Liver (tissue), 9 donors: ENCODE data around the gene TOMM22. TPM values are rescaled to one million over a fixed set of nuclear protein-coding genes. Genes with fewer than 3 reads are reported as not detected.

Source experiments
- DNase-seq: peaks from one replicate; pipeline ENCODE4 v3.0.0-alpha.2; 2017; ENCODE audit warnings: low spot score
- H3K27ac ChIP-seq, 2 donors: one replicate each; pipeline ENCODE4 v1.7.0; 2013; ENCODE audit warnings: inconsistent platforms in 2 of 2, low read length in 2 of 2, control low read depth in 1 of 2, low read depth in 1 of 2, mild to moderate bottlenecking in 1 of 2
- H3K27me3 ChIP-seq, 4 donors: one replicate each; pipeline versions ENCODE4 v1.6.1 to v1.7.0; 2013; ENCODE audit warnings: low read length in 3 of 4, inconsistent platforms in 1 of 4, mild to moderate bottlenecking in 1 of 4, moderate library complexity in 1 of 4; ENCODE audit not compliant: control insufficient read depth in 4 of 4, insufficient read depth in 4 of 4
- H3K36me3 ChIP-seq, 4 donors: one replicate each; pipeline versions ENCODE4 v1.6.1 to v1.7.0; 2013; ENCODE audit warnings: low read length in 3 of 4, mild to moderate bottlenecking in 3 of 4, low read depth in 1 of 4, moderate library complexity in 1 of 4; ENCODE audit not compliant: control insufficient read depth in 4 of 4, insufficient read depth in 3 of 4
- H3K4me1 ChIP-seq, 4 donors: one replicate each; pipeline versions ENCODE4 v1.6.1 to v1.7.0; 2013; ENCODE audit warnings: low read length in 3 of 4, mild to moderate bottlenecking in 3 of 4, moderate library complexity in 1 of 4; ENCODE audit not compliant: control insufficient read depth in 4 of 4, insufficient read depth in 4 of 4
- H3K4me3 ChIP-seq, 3 donors: one replicate each; pipeline versions ENCODE4 v1.6.1 to v1.7.0; 2013; ENCODE audit warnings: low read length in 3 of 3, control low read depth in 1 of 3, low read depth in 1 of 3, mild to moderate bottlenecking in 1 of 3
- H3K9ac ChIP-seq, 2 donors: one replicate each; pipeline ENCODE4 v1.7.0; 2013; ENCODE audit warnings: low read length in 2 of 2, mild to moderate bottlenecking in 2 of 2, moderate library complexity in 2 of 2, control low read depth in 1 of 2, low read depth in 1 of 2
- H3K9me3 ChIP-seq, 4 donors: one replicate each; pipeline versions ENCODE4 v1.6.1 to v1.7.0; 2013; ENCODE audit warnings: low read length in 3 of 4; ENCODE audit not compliant: control insufficient read depth in 4 of 4
- EGR1 ChIP-seq, 2 donors: IDR thresholded peaks; 2 replicates each; pipeline ENCODE4 v1.6.1; 2016 to 2018; ENCODE audit warnings: antibody characterized with exemption in 2 of 2, low read depth in 2 of 2
- FOXA1 ChIP-seq: IDR thresholded peaks from 2 replicates; pipeline ENCODE4 v1.6.1; 2016; ENCODE audit warnings: antibody characterized with exemption
- GABPA ChIP-seq, 2 donors: IDR thresholded peaks in 1 of 2; conservative IDR thresholded peaks in 1 of 2; 2 replicates each; pipeline ENCODE4 v1.6.1; 2016; ENCODE audit warnings: antibody characterized with exemption in 2 of 2, mild to moderate bottlenecking in 1 of 2, moderate library complexity in 1 of 2
- JUND ChIP-seq, 2 donors: IDR thresholded peaks; 2 replicates each; pipeline ENCODE4 v1.6.1; 2016; ENCODE audit warnings: antibody characterized with exemption in 2 of 2
- RAD21 ChIP-seq, 2 donors: IDR thresholded peaks; 2 replicates each; pipeline ENCODE4 v1.6.1; 2016; ENCODE audit warnings: antibody characterized with exemption in 2 of 2, mild to moderate bottlenecking in 2 of 2
- SP1 ChIP-seq: IDR thresholded peaks from 2 replicates; pipeline ENCODE4 v1.6.1; 2018; ENCODE audit warnings: antibody characterized with exemption, mild to moderate bottlenecking
- ZBTB33 ChIP-seq: IDR thresholded peaks from 2 replicates; pipeline ENCODE4 v1.6.1; 2016; ENCODE audit warnings: antibody characterized with exemption
- WGBS: extraction: QIAGEN DNeasy Blood & Tissue Kit; methylation state at CpG from one replicate; pipeline ENCODE4 v1.1.7; 2013; 5-methylcytosine and 5-hydroxymethylcytosine counted together
- polyA plus RNA-seq, 2 donors: library from polyadenylated mRNA; stranded (reverse) in 1 of 2; unstranded in 1 of 2; fragments of 200-250 nt in 1 of 2; fragments of >200 nt in 1 of 2; fragmentation: Nextera tagmentation in 1 of 2; extraction: Ambion mirVana in 1 of 2; gene quantifications; one replicate each; pipeline versions ENCODE4 v1.2.1 to v1.2.3, GENCODE V29; 2013 to 2015
- total RNA-seq, 2 donors: library from RNA; depleted of rRNA; stranded (reverse); fragments of >200 nt; gene quantifications; one replicate each; pipeline ENCODE4 v1.2.3, GENCODE V29; 2014
- TF ChIP-seq, protein P1 (sequence below): IDR thresholded peaks from 2 replicates; pipeline ENCODE4 v1.6.1; 2016; ENCODE audit warnings: antibody characterized with exemption, mild to moderate bottlenecking
- TF ChIP-seq, protein P2 (sequence below): fragments of 150-350 bp; IDR thresholded peaks from 2 replicates; pipeline ENCODE4 v1.5.1; 2017; ENCODE audit warnings: improper control_type of control experiment, low read depth, low read length; ENCODE audit not compliant: missing input control
- donor health status: healthy.
- donor health status: healthy.
- donor health status: healthy.
- donor health status: healthy.
- donor health status: healthy.

TOMM22 gene
- total and polyA plus RNA-seq, 4 donors, result 20.2 to 44.3 (median 21.3) TPM

- TF ChIP-seq SP1, result peak; percentile 37
- peak; percentile 84 to 98 for TF ChIP-seq EGR1 (IDR thresholded peaks at IDR 0.05; ENCODE audit: low read depth in 2 of 2)
- TF ChIP-seq ZBTB33, result no peak
- TF ChIP-seq GABPA (IDR thresholded peaks at IDR 0.05 in 1 of 2, conservative IDR thresholded peaks at IDR 0.05 in 1 of 2), result peak in 1 of 2 donors; percentile 60
- TF ChIP-seq, protein P1, sequence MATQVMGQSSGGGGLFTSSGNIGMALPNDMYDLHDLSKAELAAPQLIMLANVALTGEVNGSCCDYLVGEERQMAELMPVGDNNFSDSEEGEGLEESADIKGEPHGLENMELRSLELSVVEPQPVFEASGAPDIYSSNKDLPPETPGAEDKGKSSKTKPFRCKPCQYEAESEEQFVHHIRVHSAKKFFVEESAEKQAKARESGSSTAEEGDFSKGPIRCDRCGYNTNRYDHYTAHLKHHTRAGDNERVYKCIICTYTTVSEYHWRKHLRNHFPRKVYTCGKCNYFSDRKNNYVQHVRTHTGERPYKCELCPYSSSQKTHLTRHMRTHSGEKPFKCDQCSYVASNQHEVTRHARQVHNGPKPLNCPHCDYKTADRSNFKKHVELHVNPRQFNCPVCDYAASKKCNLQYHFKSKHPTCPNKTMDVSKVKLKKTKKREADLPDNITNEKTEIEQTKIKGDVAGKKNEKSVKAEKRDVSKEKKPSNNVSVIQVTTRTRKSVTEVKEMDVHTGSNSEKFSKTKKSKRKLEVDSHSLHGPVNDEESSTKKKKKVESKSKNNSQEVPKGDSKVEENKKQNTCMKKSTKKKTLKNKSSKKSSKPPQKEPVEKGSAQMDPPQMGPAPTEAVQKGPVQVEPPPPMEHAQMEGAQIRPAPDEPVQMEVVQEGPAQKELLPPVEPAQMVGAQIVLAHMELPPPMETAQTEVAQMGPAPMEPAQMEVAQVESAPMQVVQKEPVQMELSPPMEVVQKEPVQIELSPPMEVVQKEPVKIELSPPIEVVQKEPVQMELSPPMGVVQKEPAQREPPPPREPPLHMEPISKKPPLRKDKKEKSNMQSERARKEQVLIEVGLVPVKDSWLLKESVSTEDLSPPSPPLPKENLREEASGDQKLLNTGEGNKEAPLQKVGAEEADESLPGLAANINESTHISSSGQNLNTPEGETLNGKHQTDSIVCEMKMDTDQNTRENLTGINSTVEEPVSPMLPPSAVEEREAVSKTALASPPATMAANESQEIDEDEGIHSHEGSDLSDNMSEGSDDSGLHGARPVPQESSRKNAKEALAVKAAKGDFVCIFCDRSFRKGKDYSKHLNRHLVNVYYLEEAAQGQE, result peak; percentile 82
- TF ChIP-seq, protein P2, sequence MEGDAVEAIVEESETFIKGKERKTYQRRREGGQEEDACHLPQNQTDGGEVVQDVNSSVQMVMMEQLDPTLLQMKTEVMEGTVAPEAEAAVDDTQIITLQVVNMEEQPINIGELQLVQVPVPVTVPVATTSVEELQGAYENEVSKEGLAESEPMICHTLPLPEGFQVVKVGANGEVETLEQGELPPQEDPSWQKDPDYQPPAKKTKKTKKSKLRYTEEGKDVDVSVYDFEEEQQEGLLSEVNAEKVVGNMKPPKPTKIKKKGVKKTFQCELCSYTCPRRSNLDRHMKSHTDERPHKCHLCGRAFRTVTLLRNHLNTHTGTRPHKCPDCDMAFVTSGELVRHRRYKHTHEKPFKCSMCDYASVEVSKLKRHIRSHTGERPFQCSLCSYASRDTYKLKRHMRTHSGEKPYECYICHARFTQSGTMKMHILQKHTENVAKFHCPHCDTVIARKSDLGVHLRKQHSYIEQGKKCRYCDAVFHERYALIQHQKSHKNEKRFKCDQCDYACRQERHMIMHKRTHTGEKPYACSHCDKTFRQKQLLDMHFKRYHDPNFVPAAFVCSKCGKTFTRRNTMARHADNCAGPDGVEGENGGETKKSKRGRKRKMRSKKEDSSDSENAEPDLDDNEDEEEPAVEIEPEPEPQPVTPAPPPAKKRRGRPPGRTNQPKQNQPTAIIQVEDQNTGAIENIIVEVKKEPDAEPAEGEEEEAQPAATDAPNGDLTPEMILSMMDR, result no peak
- TF ChIP-seq JUND (IDR thresholded peaks at IDR 0.05), result peak; percentile 69 to 73
- no peak for TF ChIP-seq RAD21 (IDR thresholded peaks at IDR 0.05)
- Histone ChIP-seq H3K27ac (peak within 1 kb of the TSS; percentile 90 to 98), H3K9ac (peak within 1 kb of the TSS; percentile 89 to 97), H3K9me3 (no peaks in the 10 kb centered on the region), H3K4me1 (peaks cover 8 to 45% (median 33%) of the 10 kb centered on the region in 4 donors), H3K4me3 (peak within 1 kb of the TSS; percentile 65 to 83 (median 67)), H3K27me3 (no peaks in the 10 kb centered on the region), H3K36me3 (no peaks in the 10 kb centered on the region)
- peak; percentile 99 for DNase-seq
- under 1% methylated on average over 94 of the region's 94 CpGs for WGBS
These were observed 19.3 kb downstream of the TOMM22 start, which contains the start of gene JOSD1 for GRCh38 chr22:38700789-38701628. TSS of gene JOSD1 (minus strand) at chr22:38700943. CDS start at chr22:38699987, 956 bp downstream.

DNA sequence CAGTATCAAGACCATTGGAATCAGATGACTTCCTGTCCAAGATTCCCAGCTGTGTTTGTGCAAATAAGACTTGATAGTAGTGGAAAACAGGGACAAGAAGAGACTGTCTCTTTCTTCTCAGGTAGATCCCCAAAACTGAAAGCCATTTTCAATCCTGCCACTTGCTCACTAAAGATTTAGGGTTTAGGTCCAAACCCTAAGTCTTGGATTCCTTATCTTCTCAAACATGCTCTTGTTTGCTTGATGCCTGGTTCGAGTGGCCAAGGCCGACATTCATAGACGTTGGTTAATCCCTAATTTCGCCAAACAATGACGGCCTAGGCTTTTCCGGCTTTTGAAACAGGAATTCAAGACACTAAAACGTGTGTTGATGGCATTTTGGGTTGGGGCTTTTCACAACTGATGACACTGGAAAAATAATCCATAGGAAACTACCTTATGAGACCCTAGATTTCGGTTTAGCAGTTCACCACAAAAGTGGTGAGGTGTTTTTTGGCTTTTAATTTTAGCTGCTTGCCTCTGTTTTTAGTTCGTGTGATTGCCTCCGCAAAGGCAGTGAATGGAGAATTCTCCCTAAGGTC lies 23.0 kb downstream of the TOMM22 start:
- peaks cover 0 to 37% (median 21%) of the 10 kb centered on the region in 4 donors for H3K4me1 ChIP-seq
- H3K4me3 ChIP-seq, result peak overlapping the region in 1 of 3 donors; percentile 6
- DNase-seq, result no peak
- peaks cover 0 to 4% (median under 1%) of the 10 kb centered on the region in 4 donors for H3K36me3 ChIP-seq
- H3K9me3 ChIP-seq, result no peaks in the 10 kb centered on the region
- no peaks in the 10 kb centered on the region for H3K27me3 ChIP-seq
- peak overlapping the region; percentile 95 to 97 for H3K27ac ChIP-seq
- no peak for TF ChIP-seq FOXA1
- H3K9ac ChIP-seq, result peak overlapping the region; percentile 87 to 96
- WGBS, result 8% methylated on average over 10 of the region's 10 CpGs
